HEK293 (cell line): ENCODE measurements around the gene TRAPPC12.

Experiments used
- CTCF ChIA-PET: fragments of 350-600 bp; formaldehyde crosslinking; extraction: SDS; loops from one replicate; lab custom pipeline; 2021; ENCODE audit warnings: antibody characterized with exemption; lab: Yijun Ruan, JAX
- POLR2A ChIA-PET: fragments of 300-600 bp; formaldehyde crosslinking; extraction: SDS; loops from one replicate; lab custom pipeline; 2020; ENCODE audit warnings: antibody characterized with exemption, inconsistent platforms; lab: Yijun Ruan, JAX
- H3K27ac ChIP-seq: fragments of 200-500 bp; sonication (Bioruptor generic); 2 replicates; pipeline ENCODE4 v1.5.1; 2014; ENCODE audit warnings: low read depth, low read length, control low read depth, inconsistent platforms; ENCODE audit errors: extremely low read depth
- H3K36me3 ChIP-seq, 2 experiments: fragments of 200-500 bp in 1 of 2; sonication (Bioruptor generic) in 1 of 2; 1 replicate in 1 of 2; 2 replicates in 1 of 2; pipeline ENCODE4 v1.5.1; 2014 to 2017; ENCODE audit warnings: inconsistent platforms in 2 of 2, low read length in 2 of 2; ENCODE audit not compliant: control insufficient read depth in 2 of 2, insufficient read depth in 1 of 2
- H3K4me1 ChIP-seq: fragments of 200-500 bp; sonication (Bioruptor generic); 2 replicates; pipeline ENCODE4 v1.5.1; 2014; ENCODE audit warnings: mild to moderate bottlenecking, low read length, inconsistent platforms; ENCODE audit not compliant: control insufficient read depth, insufficient read depth
- H3K4me3 ChIP-seq: 2 replicates; pipeline ENCODE4 v1.5.1; 2011; ENCODE audit warnings: low read depth, mild to moderate bottlenecking, control low read depth, low read length, moderate library complexity
- H3K9me3 ChIP-seq: fragments of 200-500 bp; sonication (Bioruptor generic); 2 replicates; pipeline ENCODE4 v1.5.1; 2014; ENCODE audit warnings: low read depth, low read length, inconsistent platforms; ENCODE audit not compliant: control insufficient read depth, insufficient read depth
- IKZF3 ChIP-seq: fragments of 450-650 bp; IDR thresholded peaks from 2 replicates; pipeline ENCODE4 v1.5.0; 2018; ENCODE audit warnings: missing biosample characterization, mild to moderate bottlenecking, missing genetic modification characterization, moderate library complexity
- MZF1 ChIP-seq: fragments of 450-650 bp; formaldehyde crosslinking; IDR thresholded peaks from 2 replicates; pipeline ENCODE4 v1.5.1; 2017; ENCODE audit warnings: missing biosample characterization, missing genetic modification characterization, borderline replicate concordance
- OVOL3 ChIP-seq: fragments of 450-650 bp; formaldehyde crosslinking; IDR thresholded peaks from 2 replicates; pipeline ENCODE4 v1.5.1; 2016; ENCODE audit warnings: missing biosample characterization, missing genetic modification characterization
- TRIM28 ChIP-seq: IDR thresholded peaks from 2 replicates; pipeline ENCODE4 v1.6.1; 2011; ENCODE audit warnings: low read length, control low read depth, borderline replicate concordance
- ZFP37 ChIP-seq: fragments of 450-650 bp; formaldehyde crosslinking; IDR thresholded peaks from 2 replicates; pipeline ENCODE4 v1.5.1; 2016; ENCODE audit warnings: missing biosample characterization, missing genetic modification characterization
- ZNF132 ChIP-seq: fragments of 450-650 bp; formaldehyde crosslinking; IDR thresholded peaks from 2 replicates; pipeline ENCODE4 v1.5.1; 2017; ENCODE audit warnings: missing biosample characterization, missing genetic modification characterization, borderline replicate concordance
- ZNF140 ChIP-seq: fragments of 450-650 bp; formaldehyde crosslinking; IDR thresholded peaks from 2 replicates; pipeline ENCODE4 v1.5.1; 2016; ENCODE audit warnings: missing biosample characterization, missing genetic modification characterization
- ZNF155 ChIP-seq: fragments of 450-650 bp; formaldehyde crosslinking; IDR thresholded peaks from 2 replicates; pipeline ENCODE4 v1.5.1; 2016; ENCODE audit warnings: missing biosample characterization, missing genetic modification characterization
- ZNF175 ChIP-seq: fragments of 450-650 bp; formaldehyde crosslinking; IDR thresholded peaks from 2 replicates; pipeline ENCODE4 v1.5.1; 2016; ENCODE audit warnings: missing biosample characterization, missing genetic modification characterization
- ZNF248 ChIP-seq: fragments of 450-650 bp; formaldehyde crosslinking; IDR thresholded peaks from 2 replicates; pipeline ENCODE4 v1.5.1; 2017; ENCODE audit warnings: missing biosample characterization, missing genetic modification characterization
- ZNF311 ChIP-seq: fragments of 450-650 bp; formaldehyde crosslinking; IDR thresholded peaks from 2 replicates; pipeline ENCODE4 v1.5.1; 2017; ENCODE audit warnings: missing biosample characterization, missing genetic modification characterization, borderline replicate concordance
- ZNF324 ChIP-seq: fragments of 450-650 bp; formaldehyde crosslinking; IDR thresholded peaks from 2 replicates; pipeline ENCODE4 v1.5.1; 2016; ENCODE audit warnings: missing biosample characterization, missing genetic modification characterization
- ZNF391 ChIP-seq: fragments of 450-650 bp; formaldehyde crosslinking; IDR thresholded peaks from 2 replicates; pipeline ENCODE4 v1.5.1; 2016; ENCODE audit warnings: low read depth, missing biosample characterization, missing genetic modification characterization, borderline replicate concordance
- ZNF433 ChIP-seq: fragments of 450-650 bp; formaldehyde crosslinking; IDR thresholded peaks from 2 replicates; pipeline ENCODE4 v1.5.1; 2016; ENCODE audit warnings: missing biosample characterization, missing genetic modification characterization, low read depth
- ZNF560 ChIP-seq: fragments of 450-650 bp; formaldehyde crosslinking; IDR thresholded peaks from 2 replicates; pipeline ENCODE4 v1.5.1; 2017; ENCODE audit warnings: missing biosample characterization, missing genetic modification characterization, borderline replicate concordance
- ZNF629 ChIP-seq: fragments of 450-650 bp; formaldehyde crosslinking; IDR thresholded peaks from 2 replicates; pipeline ENCODE4 v1.5.1; 2017; ENCODE audit warnings: missing biosample characterization, missing genetic modification characterization
- ZNF660 ChIP-seq: fragments of 450-650 bp; IDR thresholded peaks from 2 replicates; pipeline ENCODE4 v1.5.1; 2018; ENCODE audit warnings: missing biosample characterization, mild to moderate bottlenecking, missing genetic modification characterization
- ZNF747 ChIP-seq: fragments of 450-650 bp; formaldehyde crosslinking; IDR thresholded peaks from 2 replicates; pipeline ENCODE4 v1.5.1; 2016; ENCODE audit warnings: missing biosample characterization, missing genetic modification characterization
- ZNF830 ChIP-seq: fragments of 450-650 bp; IDR thresholded peaks from 2 replicates; pipeline ENCODE4 v1.5.0; 2018; ENCODE audit warnings: missing biosample characterization, missing genetic modification characterization, low read depth, mild to moderate bottlenecking, moderate library complexity
- ZSCAN23 ChIP-seq: fragments of 450-650 bp; formaldehyde crosslinking; IDR thresholded peaks from 2 replicates; pipeline ENCODE4 v1.5.1; 2016; ENCODE audit warnings: missing biosample characterization, missing genetic modification characterization
- TF ChIP-seq, protein P1 (sequence below): fragments of 450-650 bp; formaldehyde crosslinking; IDR thresholded peaks from 2 replicates; pipeline ENCODE4 v1.5.1; 2016; ENCODE audit warnings: missing biosample characterization, missing genetic modification characterization, borderline replicate concordance
- TF ChIP-seq, protein P2 (sequence below): fragments of 450-650 bp; formaldehyde crosslinking; IDR thresholded peaks from 2 replicates; pipeline ENCODE4 v1.5.1; 2016; ENCODE audit warnings: missing biosample characterization, missing genetic modification characterization
- TF ChIP-seq, protein P3 (sequence below): fragments of 450-650 bp; formaldehyde crosslinking; IDR thresholded peaks from 2 replicates; pipeline ENCODE4 v1.5.1; 2016; ENCODE audit warnings: missing biosample characterization, missing genetic modification characterization
- TF ChIP-seq, protein P4 (sequence below): fragments of 450-650 bp; formaldehyde crosslinking; IDR thresholded peaks from 2 replicates; pipeline ENCODE4 v1.5.1; 2017; ENCODE audit warnings: missing biosample characterization, missing genetic modification characterization

The TRAPPC12 gene

DNA sequence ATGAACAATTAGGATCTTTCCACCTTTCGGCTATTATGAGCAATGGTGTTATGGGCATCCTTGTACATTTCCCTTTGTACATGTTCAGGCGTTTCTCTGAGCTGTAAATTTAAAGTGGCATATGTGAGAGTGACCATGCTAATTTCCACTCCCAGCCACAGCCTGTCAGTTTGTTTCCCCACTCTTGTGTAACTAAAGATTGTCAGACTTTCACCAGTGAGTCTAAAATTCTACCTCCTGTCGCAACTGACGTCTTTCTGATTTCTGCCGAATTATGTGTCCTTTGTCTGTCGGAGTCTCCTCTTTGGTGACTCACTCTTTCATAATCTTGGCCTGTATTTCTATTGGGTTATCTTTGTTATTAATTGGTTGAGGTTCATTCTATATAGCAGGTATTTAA lies 50.7 kb downstream of the TRAPPC12 start:
- TF ChIP-seq, protein P1, sequence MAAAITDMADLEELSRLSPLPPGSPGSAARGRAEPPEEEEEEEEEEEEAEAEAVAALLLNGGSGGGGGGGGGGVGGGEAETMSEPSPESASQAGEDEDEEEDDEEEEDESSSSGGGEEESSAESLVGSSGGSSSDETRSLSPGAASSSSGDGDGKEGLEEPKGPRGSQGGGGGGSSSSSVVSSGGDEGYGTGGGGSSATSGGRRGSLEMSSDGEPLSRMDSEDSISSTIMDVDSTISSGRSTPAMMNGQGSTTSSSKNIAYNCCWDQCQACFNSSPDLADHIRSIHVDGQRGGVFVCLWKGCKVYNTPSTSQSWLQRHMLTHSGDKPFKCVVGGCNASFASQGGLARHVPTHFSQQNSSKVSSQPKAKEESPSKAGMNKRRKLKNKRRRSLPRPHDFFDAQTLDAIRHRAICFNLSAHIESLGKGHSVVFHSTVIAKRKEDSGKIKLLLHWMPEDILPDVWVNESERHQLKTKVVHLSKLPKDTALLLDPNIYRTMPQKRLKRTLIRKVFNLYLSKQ (tag by site-specific recombination) = no peak
- TF ChIP-seq TRIM28 (no peak), ZNF311 (tag by site-specific recombination) (no peak), ZNF433 (tag by site-specific recombination) (no peak), ZFP37 (tag by site-specific recombination) (no peak), ZNF391 (tag by site-specific recombination) (no peak), ZNF140 (no peak), ZSCAN23 (tag by site-specific recombination) (no peak), ZNF747 (tag by site-specific recombination) (no peak), ZNF132 (tag by site-specific recombination) (no peak), MZF1 (tag by site-specific recombination) (no peak), ZNF560 (tag by site-specific recombination) (no peak), ZNF660 (tag by site-specific recombination) (no peak), ZNF248 (tag by site-specific recombination) (no peak)
- TF ChIP-seq, all 188 proteins: peak for 0
- Histone ChIP-seq H3K9me3 (no peaks in the 10 kb centered on the region), H3K4me1 (no peaks in the 10 kb centered on the region), H3K36me3 (peaks cover 0 to 66% of the 10 kb centered on the region in 2 experiments; a peak in 2 of 3 replicates), H3K4me3 (no peak overlapping the region), H3K27ac (no peak overlapping the region)
- ChIA-PET CTCF (interaction anchor here (0.7 kb wide), 1 partner anchor 68 kb away, joined by 3 read pairs; no protein-coding TSS in a partner anchor), POLR2A (no interaction called here)

DNA sequence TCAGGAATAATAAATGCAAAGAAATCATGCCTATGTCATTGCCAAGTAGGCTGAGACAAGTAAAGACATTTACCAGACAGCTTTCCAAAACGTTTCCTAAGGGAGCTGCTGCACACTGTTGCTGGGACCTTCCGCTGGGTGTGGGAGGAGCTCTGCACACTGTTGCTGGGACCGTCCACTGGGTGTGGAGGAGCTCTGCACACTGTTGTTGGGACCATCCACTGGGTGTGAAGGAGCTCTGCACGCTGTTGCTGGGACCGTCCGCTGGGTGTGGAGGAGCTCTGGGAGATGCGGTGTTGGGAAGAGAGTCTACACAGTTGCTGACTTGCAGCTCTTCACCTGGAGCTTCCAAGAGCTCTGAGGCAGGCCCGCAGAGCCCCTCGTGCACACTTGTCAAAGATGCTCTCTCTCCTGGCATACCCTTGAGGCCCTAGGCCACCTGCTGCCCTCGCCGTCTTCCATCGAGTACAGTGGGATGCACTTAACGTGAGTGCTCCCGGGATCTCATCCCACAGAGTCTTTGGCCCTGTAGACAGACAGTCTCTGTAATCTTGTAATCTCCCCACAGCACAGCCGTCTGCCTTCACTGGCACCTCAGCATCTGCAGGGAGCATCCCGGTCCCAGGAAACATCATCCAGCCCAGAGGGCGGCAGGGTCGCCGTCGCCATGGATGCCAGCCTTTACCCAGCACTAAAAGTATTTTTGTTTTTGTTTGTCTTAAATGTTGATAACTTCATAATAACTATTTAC lies 51.4 kb downstream of the TRAPPC12 start:
- TF ChIP-seq ZNF830 (no peak), IKZF3 (tag by site-specific recombination) (no peak), ZNF629 (tag by site-specific recombination) (no peak), ZNF248 (tag by site-specific recombination) (no peak), ZNF155 (tag by site-specific recombination) (no peak), ZNF324 (tag by site-specific recombination) (no peak), OVOL3 (tag by site-specific recombination) (no peak), ZNF175 (tag by site-specific recombination) (no peak)
- TF ChIP-seq, protein P1 (tag by site-specific recombination) = no peak
- TF ChIP-seq, protein P2, sequence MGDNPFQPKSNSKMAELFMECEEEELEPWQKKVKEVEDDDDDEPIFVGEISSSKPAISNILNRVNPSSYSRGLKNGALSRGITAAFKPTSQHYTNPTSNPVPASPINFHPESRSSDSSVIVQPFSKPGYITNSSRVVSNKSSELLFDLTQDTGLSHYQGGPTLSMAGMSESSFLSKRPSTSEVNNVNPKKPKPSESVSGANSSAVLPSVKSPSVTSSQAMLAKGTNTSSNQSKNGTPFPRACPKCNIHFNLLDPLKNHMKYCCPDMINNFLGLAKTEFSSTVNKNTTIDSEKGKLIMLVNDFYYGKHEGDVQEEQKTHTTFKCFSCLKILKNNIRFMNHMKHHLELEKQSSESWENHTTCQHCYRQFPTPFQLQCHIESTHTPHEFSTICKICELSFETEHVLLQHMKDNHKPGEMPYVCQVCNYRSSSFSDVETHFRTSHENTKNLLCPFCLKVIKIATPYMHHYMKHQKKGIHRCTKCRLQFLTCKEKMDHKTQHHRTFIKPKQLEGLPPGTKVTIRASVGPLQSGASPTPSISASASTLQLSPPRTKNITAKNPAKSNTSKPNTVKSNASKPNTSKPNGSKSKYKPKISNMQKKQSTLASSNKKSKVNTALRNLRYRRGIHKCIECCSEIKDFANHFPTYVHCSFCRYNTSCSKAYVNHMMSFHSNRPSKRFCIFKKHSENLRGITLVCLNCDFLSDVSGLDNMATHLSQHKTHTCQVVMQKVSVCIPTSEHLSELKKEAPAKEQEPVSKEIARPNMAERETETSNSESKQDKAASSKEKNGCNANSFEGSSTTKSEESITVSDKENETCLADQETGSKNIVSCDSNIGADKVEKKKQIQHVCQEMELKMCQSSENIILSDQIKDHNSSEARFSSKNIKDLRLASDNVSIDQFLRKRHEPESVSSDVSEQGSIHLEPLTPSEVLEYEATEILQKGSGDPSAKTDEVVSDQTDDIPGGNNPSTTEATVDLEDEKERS (tag by site-specific recombination) = no peak
- TF ChIP-seq, protein P3, sequence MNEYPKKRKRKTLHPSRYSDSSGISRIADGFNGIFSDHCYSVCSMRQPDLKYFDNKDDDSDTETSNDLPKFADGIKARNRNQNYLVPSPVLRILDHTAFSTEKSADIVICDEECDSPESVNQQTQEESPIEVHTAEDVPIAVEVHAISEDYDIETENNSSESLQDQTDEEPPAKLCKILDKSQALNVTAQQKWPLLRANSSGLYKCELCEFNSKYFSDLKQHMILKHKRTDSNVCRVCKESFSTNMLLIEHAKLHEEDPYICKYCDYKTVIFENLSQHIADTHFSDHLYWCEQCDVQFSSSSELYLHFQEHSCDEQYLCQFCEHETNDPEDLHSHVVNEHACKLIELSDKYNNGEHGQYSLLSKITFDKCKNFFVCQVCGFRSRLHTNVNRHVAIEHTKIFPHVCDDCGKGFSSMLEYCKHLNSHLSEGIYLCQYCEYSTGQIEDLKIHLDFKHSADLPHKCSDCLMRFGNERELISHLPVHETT (tag by site-specific recombination) = no peak
- TF ChIP-seq, protein P4, sequence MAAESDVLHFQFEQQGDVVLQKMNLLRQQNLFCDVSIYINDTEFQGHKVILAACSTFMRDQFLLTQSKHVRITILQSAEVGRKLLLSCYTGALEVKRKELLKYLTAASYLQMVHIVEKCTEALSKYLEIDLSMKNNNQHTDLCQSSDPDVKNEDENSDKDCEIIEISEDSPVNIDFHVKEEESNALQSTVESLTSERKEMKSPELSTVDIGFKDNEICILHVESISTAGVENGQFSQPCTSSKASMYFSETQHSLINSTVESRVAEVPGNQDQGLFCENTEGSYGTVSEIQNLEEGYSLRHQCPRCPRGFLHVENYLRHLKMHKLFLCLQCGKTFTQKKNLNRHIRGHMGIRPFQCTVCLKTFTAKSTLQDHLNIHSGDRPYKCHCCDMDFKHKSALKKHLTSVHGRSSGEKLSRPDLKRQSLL = no peak
- TF ChIP-seq, all 188 proteins: peak for 0
- Histone ChIP-seq H3K9me3 (no peaks in the 10 kb centered on the region), H3K36me3 (peaks cover 0 to 59% of the 10 kb centered on the region in 2 experiments; a peak in 2 of 3 replicates), H3K27ac (no peak overlapping the region), H3K4me3 (no peak overlapping the region), H3K4me1 (no peaks in the 10 kb centered on the region)
- ChIA-PET CTCF (no interaction called here), POLR2A (interaction anchor here (0.6 kb wide), 1 partner anchor 88 kb away, joined by 3 read pairs; no protein-coding TSS in a partner anchor)
